Uterus (tissue), 4 donors: Measurements from ENCODE around the gene TMEM129. TPM values are rescaled to one million over a fixed set of nuclear protein-coding genes. Genes with fewer than 3 reads are reported as not detected.

Source experiments
- DNase-seq, 2 donors: peaks; one replicate each; pipeline ENCODE4 v3.0.0-alpha.2; 2019 to 2020
- H3K27ac ChIP-seq, 2 donors: fragments of 200-600 bp; sonication (generic); 1 replicate in 1 of 2; 2 replicates in 1 of 2; pipeline ENCODE4 v1.5.1; 2016 to 2018
- H3K27me3 ChIP-seq, 2 donors: fragments of 200-600 bp; sonication (generic); one replicate each; pipeline ENCODE4 v1.5.1; 2018 to 2019; ENCODE audit warnings: control low read depth in 1 of 2
- H3K36me3 ChIP-seq, 2 donors: fragments of 200-600 bp; sonication (generic); one replicate each; pipeline ENCODE4 v1.5.1; 2019; ENCODE audit warnings: control low read depth in 1 of 2
- H3K4me1 ChIP-seq, 2 donors: fragments of 200-600 bp; sonication (generic); one replicate each; pipeline ENCODE4 v1.5.1; 2018 to 2019; ENCODE audit warnings: control low read depth in 1 of 2
- H3K4me3 ChIP-seq, 2 donors: fragments of 200-600 bp; sonication (generic); 1 replicate in 1 of 2; 2 replicates in 1 of 2; pipeline ENCODE4 v1.5.1; 2018 to 2019; ENCODE audit warnings: mild to moderate bottlenecking in 1 of 2
- H3K9me3 ChIP-seq, 2 donors: fragments of 200-600 bp; sonication (generic); one replicate each; pipeline ENCODE4 v1.5.1; 2019; ENCODE audit warnings: control low read depth in 1 of 2
- POLR2A ChIP-seq, 2 donors: fragments of 450-650 bp; IDR thresholded peaks; one replicate each; pipeline ENCODE4 v1.6.1; 2016; ENCODE audit warnings: antibody characterized with exemption in 2 of 2, mild to moderate bottlenecking in 1 of 2, moderate library complexity in 1 of 2
- intact Hi-C: fragments of 100-400 bp; cut with DNase I; formaldehyde crosslinking; loops from one replicate; pipeline ENCODE4 v1.15.1; 2023; ENCODE audit warnings: low total_unique reads
- total RNA-seq, 4 donors: library from RNA; depleted of rRNA in 3 of 4; stranded (reverse); fragments of >200 nt in 3 of 4; gene quantifications; one replicate each; pipeline versions ENCODE4 v1.1.0 to v1.2.4, GENCODE V29; 2014 to 2023
- TF ChIP-seq, protein P1 (sequence below), 4 experiments: fragments of 200-600 bp in 2 of 4; fragments of 450-650 bp in 2 of 4; sonication (generic) in 2 of 4; IDR thresholded peaks; one replicate each; pipeline ENCODE4 v1.5.1; 2016 to 2019; ENCODE audit warnings: antibody characterized with exemption in 4 of 4, mild to moderate bottlenecking in 2 of 4, moderate library complexity in 1 of 4
- donor health status: DM: yes; HTN: yes; CAD: no.

Gene TMEM129
- total RNA-seq, 4 donors from 2014 or later: 31.0 to 99.7 (median 42.7) TPM

DNA sequence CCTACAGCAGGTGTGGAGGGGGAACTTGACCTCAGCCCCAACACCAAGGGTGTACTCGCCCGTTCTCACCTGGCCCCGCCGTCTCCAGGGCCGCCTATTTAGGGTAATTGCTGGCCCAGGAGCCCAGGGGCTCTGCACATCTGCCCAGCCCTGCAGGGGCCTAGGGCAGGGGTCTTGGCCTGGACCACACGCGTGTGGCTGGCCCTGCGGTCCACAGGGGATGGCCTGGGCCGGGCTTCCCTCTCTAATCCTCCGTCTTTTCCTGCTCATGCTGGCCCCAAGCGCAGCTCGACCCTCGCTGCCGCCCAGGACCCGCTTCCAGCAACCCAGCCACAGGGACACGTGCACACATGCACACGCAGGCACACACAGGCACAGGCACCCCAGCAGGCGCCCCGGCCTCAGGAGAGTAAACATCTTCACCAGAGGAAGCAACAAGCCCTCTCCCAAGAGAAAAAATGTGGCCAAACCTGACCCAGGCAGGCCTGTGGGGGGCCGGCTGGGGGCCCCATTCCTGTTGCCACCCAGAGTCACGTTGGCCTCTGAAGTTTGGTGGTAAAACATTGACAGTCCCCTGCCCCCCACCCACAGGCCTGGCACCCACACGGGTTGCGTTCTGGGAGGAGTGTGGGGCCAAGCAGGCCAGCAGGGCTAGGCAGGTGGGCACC is 47.4 kb upstream of the TMEM129 start:
- Histone ChIP-seq H3K4me1 (peaks cover 0 to 14% of the 10 kb centered on the region in 2 donors), H3K9me3 (no peaks in the 10 kb centered on the region), H3K27ac (no peak overlapping the region), H3K4me3 (no peak overlapping the region), H3K27me3 (peaks cover 5 to 6% of the 10 kb centered on the region in 2 donors), H3K36me3 (no peaks in the 10 kb centered on the region)
- intact Hi-C loops: no loop called here
- no peak for DNase-seq
- TF ChIP-seq, protein P1, sequence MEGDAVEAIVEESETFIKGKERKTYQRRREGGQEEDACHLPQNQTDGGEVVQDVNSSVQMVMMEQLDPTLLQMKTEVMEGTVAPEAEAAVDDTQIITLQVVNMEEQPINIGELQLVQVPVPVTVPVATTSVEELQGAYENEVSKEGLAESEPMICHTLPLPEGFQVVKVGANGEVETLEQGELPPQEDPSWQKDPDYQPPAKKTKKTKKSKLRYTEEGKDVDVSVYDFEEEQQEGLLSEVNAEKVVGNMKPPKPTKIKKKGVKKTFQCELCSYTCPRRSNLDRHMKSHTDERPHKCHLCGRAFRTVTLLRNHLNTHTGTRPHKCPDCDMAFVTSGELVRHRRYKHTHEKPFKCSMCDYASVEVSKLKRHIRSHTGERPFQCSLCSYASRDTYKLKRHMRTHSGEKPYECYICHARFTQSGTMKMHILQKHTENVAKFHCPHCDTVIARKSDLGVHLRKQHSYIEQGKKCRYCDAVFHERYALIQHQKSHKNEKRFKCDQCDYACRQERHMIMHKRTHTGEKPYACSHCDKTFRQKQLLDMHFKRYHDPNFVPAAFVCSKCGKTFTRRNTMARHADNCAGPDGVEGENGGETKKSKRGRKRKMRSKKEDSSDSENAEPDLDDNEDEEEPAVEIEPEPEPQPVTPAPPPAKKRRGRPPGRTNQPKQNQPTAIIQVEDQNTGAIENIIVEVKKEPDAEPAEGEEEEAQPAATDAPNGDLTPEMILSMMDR (IDR thresholded peaks at IDR 0.05): no peak
- no peak for TF ChIP-seq POLR2A (IDR thresholded peaks at IDR 0.05)

DNA sequence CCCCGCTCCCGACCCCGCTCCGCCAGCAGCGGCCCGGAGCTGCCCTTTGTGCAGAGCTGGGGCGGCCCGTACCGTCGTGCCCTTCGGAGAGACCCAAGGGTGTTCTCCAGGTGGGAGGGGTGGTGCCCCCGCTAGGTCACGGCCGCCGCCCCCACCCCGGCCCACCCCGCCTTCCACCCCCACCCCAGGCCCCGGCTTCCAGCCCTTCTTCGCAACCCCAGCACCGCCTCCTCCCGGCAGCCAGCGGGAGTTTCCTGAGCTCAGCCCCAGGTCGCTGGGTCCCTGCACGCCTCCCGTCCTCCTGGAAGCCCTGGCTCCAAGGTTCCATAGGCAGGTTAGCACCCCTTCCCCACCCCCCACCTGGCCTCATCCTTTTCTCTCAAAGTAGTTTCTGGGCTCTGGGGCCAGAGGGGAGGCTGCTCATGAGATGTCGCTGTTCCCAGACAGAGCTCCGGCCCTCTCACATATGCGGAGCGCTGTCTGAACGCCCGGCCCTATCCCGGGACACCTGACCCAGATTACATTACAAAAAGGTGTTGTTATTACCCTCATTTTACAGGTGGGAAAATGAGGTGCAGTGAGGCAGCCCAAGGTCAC is 46.7 kb upstream of the TMEM129 start:
- no peak for DNase-seq
- Histone ChIP-seq H3K36me3 (no peaks in the 10 kb centered on the region), H3K4me3 (no peak overlapping the region), H3K4me1 (peaks cover 0 to 15% of the 10 kb centered on the region in 2 donors), H3K27ac (no peak overlapping the region), H3K27me3 (peaks cover 5 to 6% of the 10 kb centered on the region in 2 donors), H3K9me3 (no peaks in the 10 kb centered on the region)
- intact Hi-C loops: no loop called here
- TF ChIP-seq, protein P1 (IDR thresholded peaks at IDR 0.05): no peak
- TF ChIP-seq POLR2A (IDR thresholded peaks at IDR 0.05): no peak

DNA sequence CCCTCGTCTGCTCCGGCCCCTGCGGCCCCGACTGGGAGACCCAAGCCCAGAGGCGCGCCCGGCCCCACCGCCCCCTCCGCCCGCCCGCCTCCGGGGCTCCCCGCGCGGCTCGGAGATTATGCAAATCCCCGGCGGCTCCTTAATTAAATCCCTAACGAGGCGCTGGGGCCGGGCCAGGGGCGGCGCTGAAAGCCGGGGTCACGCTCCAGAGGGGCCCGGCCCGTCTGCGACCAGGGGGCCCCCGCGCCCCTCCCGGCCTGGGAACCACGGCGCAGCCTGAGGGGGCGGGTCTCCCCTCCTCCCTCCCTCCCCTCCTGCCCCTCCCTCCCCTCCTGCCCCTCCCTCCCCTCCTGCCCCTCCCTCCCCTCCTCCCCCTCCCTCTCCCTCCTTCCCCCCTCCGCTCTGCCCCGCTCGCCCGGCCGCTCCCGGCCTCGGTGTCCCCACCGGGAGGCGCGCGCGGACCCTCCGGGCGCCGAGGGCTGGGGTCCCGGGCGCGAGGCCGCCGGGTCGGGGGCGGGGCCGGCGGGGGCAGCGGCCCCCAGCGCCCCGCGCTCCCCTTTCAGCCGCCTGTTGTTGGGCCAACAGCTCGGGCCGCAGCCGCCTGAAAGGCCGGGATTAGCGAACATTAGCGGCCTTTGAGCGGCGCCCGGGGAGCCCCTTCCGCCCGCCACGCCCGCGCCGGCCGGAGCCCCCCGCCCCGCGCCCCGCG is 46.1 kb upstream of the TMEM129 start:
- TF ChIP-seq POLR2A (IDR thresholded peaks at IDR 0.05): no peak
- TF ChIP-seq, protein P1 (IDR thresholded peaks at IDR 0.05): no peak
- Histone ChIP-seq H3K27ac (no peak overlapping the region), H3K27me3 (peaks cover 5 to 6% of the 10 kb centered on the region in 2 donors), H3K9me3 (no peaks in the 10 kb centered on the region), H3K4me1 (peaks cover 0 to 15% of the 10 kb centered on the region in 2 donors), H3K4me3 (no peak overlapping the region), H3K36me3 (no peaks in the 10 kb centered on the region)
- intact Hi-C loops: no loop called here
- DNase-seq: no peak

DNA sequence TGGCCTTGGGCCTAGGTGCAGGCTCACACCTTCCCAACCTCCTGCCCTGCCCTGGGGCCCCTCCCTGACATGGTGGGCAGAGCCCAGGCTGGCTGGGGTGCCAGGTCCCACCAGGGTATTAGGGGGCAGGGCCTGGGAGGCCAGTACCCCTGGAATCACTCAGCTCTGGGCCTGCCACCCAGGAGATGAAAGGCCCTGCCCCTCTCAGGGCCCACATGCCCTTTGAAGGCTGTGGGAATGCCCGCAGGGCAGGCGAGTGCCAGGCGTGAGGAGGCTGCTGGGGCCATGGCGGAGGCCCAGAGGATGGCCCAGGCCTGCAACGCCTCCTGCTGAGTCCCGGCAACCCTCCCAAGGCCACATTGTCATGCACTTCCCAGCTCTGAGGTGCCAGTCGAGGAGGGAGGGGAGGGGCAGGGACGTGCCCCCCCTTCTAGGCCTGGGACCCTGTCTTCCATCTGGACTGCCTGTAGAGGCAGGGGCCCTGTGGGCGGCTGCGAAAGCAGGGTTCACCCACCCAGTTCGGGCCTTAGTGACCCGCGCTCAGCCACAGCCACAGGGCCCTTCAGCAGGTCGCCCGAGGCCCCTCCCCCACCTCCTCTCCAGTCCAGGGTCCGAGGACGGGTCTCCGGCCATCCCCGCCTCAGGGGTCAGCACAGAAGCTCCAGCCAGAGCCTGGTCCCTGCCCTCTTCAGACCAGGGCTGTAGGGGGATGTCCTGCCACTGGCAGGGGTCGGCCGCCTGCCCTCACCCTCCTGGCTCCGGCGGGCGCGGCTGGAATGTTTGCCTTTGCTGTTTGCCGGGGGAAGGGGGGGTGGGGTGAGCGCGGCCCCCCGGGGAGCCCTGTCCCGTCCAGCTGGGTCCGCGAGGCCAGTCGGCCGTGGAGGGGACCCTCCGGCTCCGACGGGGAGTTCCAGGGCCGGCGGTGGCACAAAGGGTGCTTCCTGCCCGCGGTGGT is 45.3 kb upstream of the TMEM129 start:
- no peak overlapping the region for H3K27ac ChIP-seq
- H3K27me3 ChIP-seq: peaks cover 5 to 6% of the 10 kb centered on the region in 2 donors
- TF ChIP-seq, protein P1 (IDR thresholded peaks at IDR 0.05): no peak
- no peak for TF ChIP-seq POLR2A (IDR thresholded peaks at IDR 0.05)
- peaks cover 0 to 15% of the 10 kb centered on the region in 2 donors for H3K4me1 ChIP-seq
- DNase-seq: no peak
- H3K4me3 ChIP-seq: no peak overlapping the region
- intact Hi-C loops: no loop called here
- H3K9me3 ChIP-seq: no peaks in the 10 kb centered on the region
- no peaks in the 10 kb centered on the region for H3K36me3 ChIP-seq
